HepG2 (cell line): ENCODE results near the gene SASH1. TPM values are rescaled to one million over a fixed set of nuclear protein-coding genes. Genes with fewer than 3 reads are reported as not detected.
A peak's percentile ranks its signal among the peaks of the same experiment; 100 is the strongest.

Source experiments
- ARHGAP35 ChIP-seq: sonication (generic); formaldehyde crosslinking; IDR thresholded peaks from 2 replicates; pipeline ENCODE4 v1.9.0; 2022; ENCODE audit warnings: mild to moderate bottlenecking, inconsistent platforms, moderate library complexity, missing genetic modification reagents, borderline replicate concordance
- CC2D1A ChIP-seq: sonication (generic); formaldehyde crosslinking; IDR thresholded peaks from 2 replicates; pipeline ENCODE4 v1.8.1; 2023; ENCODE audit warnings: mild to moderate bottlenecking, missing genetic modification reagents
- CCAR2 ChIP-seq: fragments of 200-400 bp; formaldehyde crosslinking; optimal IDR thresholded peaks from 2 replicates; pipeline ENCODE3; 2018; ENCODE audit warnings: low read depth, mild to moderate bottlenecking, low read length, moderate library complexity
- ETV5 ChIP-seq: IDR thresholded peaks from 2 replicates; pipeline ENCODE4 v1.6.1; 2018; ENCODE audit warnings: missing biosample characterization, missing genetic modification reagents, inconsistent platforms, borderline replicate concordance
- HIVEP1 ChIP-seq: sonication (generic); formaldehyde crosslinking; IDR thresholded peaks from 2 replicates; pipeline ENCODE4 v1.4.0; 2020; ENCODE audit warnings: mild to moderate bottlenecking, missing genetic modification reagents
- HMGXB3 ChIP-seq: sonication (generic); formaldehyde crosslinking; IDR thresholded peaks from 2 replicates; pipeline ENCODE4 v1.4.0; 2020; ENCODE audit warnings: missing genetic modification reagents, borderline replicate concordance
- NCOA2 ChIP-seq: sonication (generic); formaldehyde crosslinking; IDR thresholded peaks from 2 replicates; pipeline ENCODE4 v1.8.0; 2022; ENCODE audit warnings: inconsistent platforms
- NR2F6 ChIP-seq, 2 experiments: IDR thresholded peaks; 2 replicates each; pipeline ENCODE4 v1.6.1; 2016; ENCODE audit warnings: antibody characterized with exemption in 1 of 2, mild to moderate bottlenecking in 1 of 2
- RAD51 ChIP-seq: fragments of 450-650 bp; IDR thresholded peaks from 2 replicates; pipeline ENCODE4 v1.6.1; 2016; ENCODE audit warnings: borderline replicate concordance
- SIX4 ChIP-seq: sonication (generic); formaldehyde crosslinking; IDR thresholded peaks from 2 replicates; pipeline ENCODE4 v1.4.0; 2020; ENCODE audit warnings: missing genetic modification reagents
- TRAFD1 ChIP-seq: sonication (generic); formaldehyde crosslinking; IDR thresholded peaks from 2 replicates; pipeline ENCODE4 v1.5.1; 2020; ENCODE audit warnings: missing genetic modification reagents, mild to moderate bottlenecking, borderline replicate concordance
- ZBTB44 ChIP-seq: sonication (generic); formaldehyde crosslinking; IDR thresholded peaks from 2 replicates; pipeline ENCODE4 v1.4.0; 2020; ENCODE audit warnings: missing genetic modification reagents
- ZNF263 ChIP-seq: sonication (generic); formaldehyde crosslinking; IDR thresholded peaks from 2 replicates; pipeline ENCODE4 v1.4.0; 2020; ENCODE audit warnings: missing genetic modification reagents
- ZNF276 ChIP-seq: sonication (generic); formaldehyde crosslinking; IDR thresholded peaks from 2 replicates; pipeline ENCODE4 v1.4.0; 2020; ENCODE audit warnings: mild to moderate bottlenecking, low read depth, missing genetic modification reagents
- ZNF615 ChIP-seq: sonication (generic); formaldehyde crosslinking; IDR thresholded peaks from 2 replicates; pipeline ENCODE4 v1.5.0; 2020; ENCODE audit warnings: mild to moderate bottlenecking, missing genetic modification reagents, borderline replicate concordance
- ZNF839 ChIP-seq: sonication (generic); formaldehyde crosslinking; IDR thresholded peaks from 2 replicates; pipeline ENCODE4 v1.4.0; 2020; ENCODE audit warnings: missing genetic modification reagents, mild to moderate bottlenecking, borderline replicate concordance
- ZSCAN9 ChIP-seq: IDR thresholded peaks from 2 replicates; pipeline ENCODE4 v1.6.1; 2016; ENCODE audit warnings: borderline replicate concordance
- polyA plus RNA-seq, 8 experiments: library from polyadenylated mRNA; depleted of rRNA in 3 of 8; stranded (reverse) in 7 of 8; unstranded in 1 of 8; fragments of >200 nt; fragmentation: Illumina TruSeq in 4 of 8; extraction: Trizol in 4 of 8; gene quantifications; 2 replicates each; pipeline versions ENCODE4 v1.2.1 to v1.2.3, GENCODE V29; 2011 to 2016; ENCODE audit warnings: low read depth in 4 of 8, missing spikeins in 1 of 8, mixed read lengths in 1 of 8; ENCODE audit not compliant: insufficient read depth in 1 of 8
- total RNA-seq, 5 experiments: library from RNA; depleted of rRNA; stranded (reverse); fragments of >200 nt; fragmentation: Illumina TruSeq; extraction: Trizol; gene quantifications; 2 replicates each; pipeline ENCODE4 v1.2.3, GENCODE V29; 2016; ENCODE audit warnings: low read depth in 1 of 5
- TF ChIP-seq, protein P1 (sequence below): sonication (generic); formaldehyde crosslinking; IDR thresholded peaks from 2 replicates; pipeline ENCODE4 v1.5.0; 2020; ENCODE audit warnings: missing genetic modification reagents
- TF ChIP-seq, protein P2 (sequence below): sonication (generic); formaldehyde crosslinking; conservative IDR thresholded peaks from 2 replicates; pipeline ENCODE4 v1.5.0; 2020; ENCODE audit warnings: missing genetic modification reagents

The SASH1 gene
- total and polyA plus RNA-seq, 2 of the 13 experiments (the other 11 are each of a cell fraction or from before 2014, with no cell fraction given): 7.5 to 8.2 TPM

GRCh38 chr6:148342100-148342349 is 613 bp upstream of the SASH1 start (continued):
- TF ChIP-seq ZBTB44 (CRISPR knock-in tag): no peak
- no peak; the same call in 1 of the 2 replicates for TF ChIP-seq NCOA2 (CRISPR knock-in tag)
- no peak for TF ChIP-seq ZNF263 (CRISPR knock-in tag)
- no peak for TF ChIP-seq HMGXB3 (CRISPR knock-in tag)
- no peak for TF ChIP-seq CCAR2
- TF ChIP-seq ARHGAP35 (CRISPR knock-in tag): peak; percentile 17; the same call in 1 of the 2 replicates
- TF ChIP-seq HIVEP1 (CRISPR knock-in tag): no peak
- TF ChIP-seq NR2F6 (IDR thresholded peaks at IDR 0.05): no peak; the same call in 1 of the 2 replicates
- TF ChIP-seq NR2F6 (CRISPR knock-in tag; IDR thresholded peaks at IDR 0.05): no peak
- no peak for TF ChIP-seq ZNF276 (CRISPR knock-in tag)
- no peak for TF ChIP-seq ZNF615 (CRISPR knock-in tag)
- no peak for TF ChIP-seq RAD51
- TF ChIP-seq ZNF839 (CRISPR knock-in tag): no peak
- no peak for TF ChIP-seq CC2D1A (CRISPR knock-in tag)
- no peak for TF ChIP-seq TRAFD1
- no peak for TF ChIP-seq SIX4 (CRISPR knock-in tag)
- TF ChIP-seq, protein P1, sequence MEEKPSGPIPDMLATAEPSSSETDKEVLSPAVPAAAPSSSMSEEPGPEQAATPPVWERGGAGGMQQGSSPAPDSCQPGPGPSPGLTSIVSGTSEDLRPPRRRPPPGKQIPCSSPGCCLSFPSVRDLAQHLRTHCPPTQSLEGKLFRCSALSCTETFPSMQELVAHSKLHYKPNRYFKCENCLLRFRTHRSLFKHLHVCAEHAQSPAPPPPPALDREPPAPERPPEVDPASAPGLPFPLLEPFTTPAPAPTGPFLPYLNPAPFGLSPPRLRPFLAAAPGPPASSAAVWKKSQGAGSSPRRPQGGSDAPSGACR (CRISPR knock-in tag): no peak
- TF ChIP-seq, protein P2, sequence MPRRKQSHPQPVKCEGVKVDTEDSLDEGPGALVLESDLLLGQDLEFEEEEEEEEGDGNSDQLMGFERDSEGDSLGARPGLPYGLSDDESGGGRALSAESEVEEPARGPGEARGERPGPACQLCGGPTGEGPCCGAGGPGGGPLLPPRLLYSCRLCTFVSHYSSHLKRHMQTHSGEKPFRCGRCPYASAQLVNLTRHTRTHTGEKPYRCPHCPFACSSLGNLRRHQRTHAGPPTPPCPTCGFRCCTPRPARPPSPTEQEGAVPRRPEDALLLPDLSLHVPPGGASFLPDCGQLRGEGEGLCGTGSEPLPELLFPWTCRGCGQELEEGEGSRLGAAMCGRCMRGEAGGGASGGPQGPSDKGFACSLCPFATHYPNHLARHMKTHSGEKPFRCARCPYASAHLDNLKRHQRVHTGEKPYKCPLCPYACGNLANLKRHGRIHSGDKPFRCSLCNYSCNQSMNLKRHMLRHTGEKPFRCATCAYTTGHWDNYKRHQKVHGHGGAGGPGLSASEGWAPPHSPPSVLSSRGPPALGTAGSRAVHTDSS (CRISPR knock-in tag): 0 out of 2 replicates have a peak, but pooled peaks have one; percentile 74
- no peak for TF ChIP-seq ZSCAN9 (CRISPR knock-in tag)
- no peak for TF ChIP-seq ETV5
